Thyroid gland (tissue), 4 donors: ENCODE data around the gene CPN2.

ENCODE experiments used
- CTCF ChIP-seq, 6 experiments: fragments of 200-600 bp in 3 of 6; fragments of 450-650 bp in 3 of 6; sonication (generic) in 3 of 6; IDR thresholded peaks; one replicate each; pipeline ENCODE4 v1.5.1; 2016 to 2019; ENCODE audit warnings: antibody characterized with exemption in 6 of 6, mild to moderate bottlenecking in 2 of 6, inconsistent platforms in 1 of 6, moderate library complexity in 1 of 6
- POLR2A ChIP-seq, 2 donors: fragments of 450-650 bp; IDR thresholded peaks; one replicate each; pipeline ENCODE4 v1.6.1; 2017; ENCODE audit warnings: antibody characterized with exemption in 2 of 2, mild to moderate bottlenecking in 2 of 2, moderate library complexity in 1 of 2

GRCh38 chr3:194346621-194347020 lies 4.5 kb downstream of the CPN2 start:
- TF ChIP-seq CTCF (IDR thresholded peaks at IDR 0.05) (no peak), POLR2A (IDR thresholded peaks at IDR 0.05) (no peak)
